HL-60 (cell line): ENCODE measurements around the gene CHERP.

Source experiments
- DNase-seq, 2 experiments: peaks; one replicate each; pipeline ENCODE4 v3.0.0-alpha.2; 2010 to 2020; ENCODE audit warnings: low read depth in 1 of 2, low spot score in 1 of 2
- H3K27ac ChIP-seq: fragments of 250-450 bp; sonication (Bioruptor Pico); replicated peaks from 2 replicates; pipeline ENCODE4 v1.5.1; 2020; ENCODE audit warnings: mild to moderate bottlenecking, moderate library complexity
- H3K27me3 ChIP-seq: fragments of 250-450 bp; sonication (Bioruptor Pico); 2 replicates; pipeline ENCODE4 v1.5.1; 2021; ENCODE audit warnings: mild to moderate bottlenecking, moderate library complexity; ENCODE audit not compliant: insufficient read depth, poor library complexity, severe bottlenecking
- H3K4me3 ChIP-seq: replicated peaks from 2 replicates; pipeline ENCODE4 v1.5.1; 2011; ENCODE audit warnings: mild to moderate bottlenecking, control low read depth, low read length; ENCODE audit not compliant: insufficient read depth
- CTCF ChIP-seq: IDR thresholded peaks from one replicate; pipeline ENCODE4 v1.5.1; 2011; ENCODE audit warnings: low read length, control low read depth, inconsistent platforms; ENCODE audit not compliant: insufficient read depth
- GABPA ChIP-seq: IDR thresholded peaks from 2 replicates; pipeline ENCODE4 v1.6.1; 2012; ENCODE audit warnings: low read depth
- POLR2AphosphoS5 ChIP-seq: IDR thresholded peaks from 2 replicates; pipeline ENCODE4 v1.6.1; 2012; ENCODE audit warnings: low read depth
- REST ChIP-seq: IDR thresholded peaks from 2 replicates; pipeline ENCODE4 v1.6.1; 2012; ENCODE audit warnings: low read depth; ENCODE audit not compliant: insufficient replicate concordance
- SPI1 ChIP-seq: IDR thresholded peaks from 2 replicates; pipeline ENCODE4 v1.6.1; 2012; ENCODE audit warnings: low read depth, mild to moderate bottlenecking, borderline replicate concordance

CHERP gene

GRCh38 chr19:16520986-16521624, 21.1 kb downstream of the CHERP start:
- no peak for DNase-seq
- Histone ChIP-seq H3K4me3 (no peak overlapping the region), H3K27me3 (no peaks in the 10 kb centered on the region), H3K27ac (no peak overlapping the region)
- 0 out of 2 replicates have a peak, but pooled peaks have one; percentile 8 for TF ChIP-seq POLR2AphosphoS5
- TF ChIP-seq REST: no peak

- H3K27ac ChIP-seq: no peak overlapping the region
- DNase-seq: no peak
- H3K4me3 ChIP-seq: no peak overlapping the region
- no peaks in the 10 kb centered on the region for H3K27me3 ChIP-seq
- TF ChIP-seq REST: no peak
- 0 out of 2 replicates have a peak, but pooled peaks have one; percentile 22 for TF ChIP-seq POLR2AphosphoS5
Observed at GRCh38 chr19:16520074-16520973, 21.9 kb downstream of the CHERP start.

GRCh38 chr19:16519230-16519687, 23.0 kb downstream of the CHERP start:
- Histone ChIP-seq H3K4me3 (no peak overlapping the region), H3K27me3 (no peaks in the 10 kb centered on the region), H3K27ac (no peak overlapping the region)
- DNase-seq: no peak
- TF ChIP-seq GABPA: no peak
- no peak for TF ChIP-seq POLR2AphosphoS5
- TF ChIP-seq SPI1: no peak
- TF ChIP-seq REST: no peak
- TF ChIP-seq CTCF: no peak
